GM15510 (cell line): ENCODE results near the gene KYAT1.

Source experiments
- POLR2A ChIP-seq: IDR thresholded peaks from 3 replicates; pipeline ENCODE4 v1.6.1; 2011; ENCODE audit warnings: borderline replicate concordance; ENCODE audit not compliant: insufficient read length; ENCODE audit errors: extremely low read depth

KYAT1 gene

GRCh38 chr9:128882677-128883603 is 1.2 kb upstream of the KYAT1 start:
- no peak for TF ChIP-seq POLR2A

GRCh38 chr9:128877852-128878251 is 3.9 kb downstream of the KYAT1 start:
- TF ChIP-seq POLR2A, result no peak

- TF ChIP-seq POLR2A, result no peak
Observed at GRCh38 chr9:128870128-128870940, 11.4 kb downstream of the KYAT1 start.

GRCh38 chr9:128863647-128864046 is 18.1 kb downstream of the KYAT1 start:
- no peak for TF ChIP-seq POLR2A

- TF ChIP-seq POLR2A, result no peak
Observed at GRCh38 chr9:128862401-128862851, 19.3 kb downstream of the KYAT1 start.

GRCh38 chr9:128861501-128861900 is 20.2 kb downstream of the KYAT1 start:
- no peak for TF ChIP-seq POLR2A

- TF ChIP-seq POLR2A, result no peak
Observed at GRCh38 chr9:128860937-128861336, 20.8 kb downstream of the KYAT1 start.

- no peak for TF ChIP-seq POLR2A
Observed at GRCh38 chr9:128847803-128848202, 33.9 kb downstream of the KYAT1 start.

GRCh38 chr9:128846680-128847030 is 35.1 kb downstream of the KYAT1 start:
- no peak for TF ChIP-seq POLR2A

GRCh38 chr9:128845186-128845931 is 36.4 kb downstream of the KYAT1 start:
- no peak for TF ChIP-seq POLR2A

- TF ChIP-seq POLR2A, result no peak
Observed at GRCh38 chr9:128841694-128842492, 39.9 kb downstream of the KYAT1 start.

- no peak for TF ChIP-seq POLR2A
Observed at GRCh38 chr9:128840524-128840923, 41.2 kb downstream of the KYAT1 start.

GRCh38 chr9:128838338-128838737 is 43.4 kb downstream of the KYAT1 start:
- no peak for TF ChIP-seq POLR2A
